CD4-positive, alpha-beta T cell treated with Interleukin-17A for 4 hours (primary cell): ENCODE measurements around the gene TEX2.

ENCODE experiments used
- DNase-seq: peaks from one replicate; pipeline ENCODE4 v3.0.0-alpha.2; 2020; ENCODE audit warnings: mixed read lengths

TEX2 gene

DNA sequence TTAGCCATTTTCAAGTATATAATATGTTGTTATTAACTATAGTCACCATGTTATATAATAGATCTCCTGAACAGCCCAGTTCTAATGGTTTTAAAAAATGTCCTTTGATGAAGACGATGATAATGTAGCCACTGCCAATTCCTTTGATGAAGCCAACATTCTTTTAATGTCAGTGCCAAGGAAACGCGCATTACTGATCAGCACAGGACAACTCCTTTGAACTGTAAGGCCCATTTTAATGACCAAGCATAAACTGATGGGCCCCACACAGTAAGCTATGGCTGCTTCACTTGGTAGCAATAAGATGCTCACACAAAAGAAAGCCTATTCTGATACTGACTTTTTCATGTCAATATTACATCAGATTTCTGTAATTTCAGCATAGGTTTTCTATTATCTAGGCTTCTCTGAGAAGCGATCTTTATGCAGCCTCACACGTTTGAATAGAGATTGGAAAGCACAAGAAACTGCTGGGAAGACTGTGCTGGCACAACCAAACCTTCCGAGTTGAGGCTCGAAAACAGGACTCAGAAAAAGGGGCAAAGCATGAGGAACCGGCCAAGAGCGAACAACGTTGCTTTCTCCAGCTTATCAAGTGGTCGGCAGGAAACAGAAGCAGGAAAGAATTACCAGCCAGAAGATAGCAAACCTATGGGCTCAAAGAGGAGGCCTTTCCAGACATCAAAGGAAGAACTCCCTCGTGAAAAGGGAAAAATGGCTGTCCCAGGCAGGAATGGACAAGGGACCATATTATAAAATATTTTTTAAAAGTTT is 152.5 kb downstream of the TEX2 start:
- DNase-seq: no peak

DNA sequence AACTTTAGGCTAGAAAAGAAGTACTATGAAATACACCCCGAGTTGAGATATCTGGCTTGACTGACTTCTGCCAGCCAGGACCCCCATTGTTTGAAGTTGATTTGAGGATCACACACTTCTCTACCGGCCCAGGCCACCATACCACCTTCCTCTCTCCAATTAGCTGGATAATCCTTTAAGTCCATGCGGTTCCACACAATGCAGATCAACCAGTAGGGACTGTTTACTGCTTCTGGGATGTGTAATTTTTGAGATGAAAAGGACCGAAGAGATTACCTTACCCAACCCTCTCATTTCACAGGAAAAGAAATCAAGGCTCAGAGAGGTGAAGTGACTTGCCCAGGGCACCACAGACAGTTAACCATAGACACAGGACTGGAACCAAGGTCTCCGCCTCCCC is 153.7 kb downstream of the TEX2 start:
- no peak for DNase-seq

DNA sequence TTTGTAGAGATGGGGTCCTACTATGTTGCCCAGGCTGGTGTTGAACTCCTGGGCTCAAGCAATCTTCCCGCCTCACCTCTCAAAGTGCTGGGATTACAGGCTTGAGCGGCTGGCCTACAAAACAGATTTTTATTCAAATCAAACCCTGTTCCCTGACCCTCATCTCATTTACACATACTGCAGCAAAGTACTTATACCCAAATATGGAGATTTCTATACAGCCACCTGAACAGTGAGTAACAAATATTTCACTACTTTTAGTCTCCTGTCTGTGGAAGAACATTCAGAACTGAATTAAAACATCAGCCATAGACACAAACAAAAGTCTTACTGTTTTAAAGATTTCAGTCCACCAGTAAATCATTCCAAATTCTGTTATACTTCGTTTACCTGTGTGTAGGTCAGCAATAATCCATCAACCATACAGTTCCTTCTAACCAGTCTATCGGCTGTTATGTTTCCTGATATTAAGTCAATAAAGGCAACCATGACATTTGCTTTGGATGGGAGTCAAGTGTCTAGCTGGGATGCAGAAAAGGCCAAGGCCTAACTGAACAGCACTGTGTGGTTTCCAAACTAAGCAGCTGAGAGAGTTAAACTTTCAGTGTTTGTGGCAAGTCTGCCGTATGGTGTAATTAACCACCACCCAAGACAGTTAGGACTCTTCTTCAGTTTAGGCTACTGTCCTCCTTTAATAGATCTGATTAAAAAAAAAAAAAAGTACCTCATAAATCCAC is 155.4 kb downstream of the TEX2 start:
- DNase-seq: no peak

DNA sequence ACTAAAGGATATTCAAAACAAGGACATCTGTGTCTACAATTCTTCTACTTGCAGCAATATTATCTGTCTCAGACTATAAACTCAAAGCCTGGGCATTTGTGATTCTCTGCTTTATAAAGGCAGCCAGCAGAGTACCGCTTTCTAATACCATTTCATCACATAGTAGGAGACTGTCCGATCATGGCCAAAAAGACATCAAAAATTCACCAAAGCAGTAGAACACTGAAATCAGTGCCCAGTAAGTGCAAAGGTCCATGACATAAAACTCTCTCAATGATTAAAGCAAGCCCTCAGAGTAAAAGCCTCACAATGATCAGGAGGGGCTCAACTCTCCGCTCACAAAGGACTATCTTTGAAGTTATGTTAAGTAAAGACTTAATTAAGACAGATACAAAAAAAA is 156.1 kb downstream of the TEX2 start:
- no peak for DNase-seq

DNA sequence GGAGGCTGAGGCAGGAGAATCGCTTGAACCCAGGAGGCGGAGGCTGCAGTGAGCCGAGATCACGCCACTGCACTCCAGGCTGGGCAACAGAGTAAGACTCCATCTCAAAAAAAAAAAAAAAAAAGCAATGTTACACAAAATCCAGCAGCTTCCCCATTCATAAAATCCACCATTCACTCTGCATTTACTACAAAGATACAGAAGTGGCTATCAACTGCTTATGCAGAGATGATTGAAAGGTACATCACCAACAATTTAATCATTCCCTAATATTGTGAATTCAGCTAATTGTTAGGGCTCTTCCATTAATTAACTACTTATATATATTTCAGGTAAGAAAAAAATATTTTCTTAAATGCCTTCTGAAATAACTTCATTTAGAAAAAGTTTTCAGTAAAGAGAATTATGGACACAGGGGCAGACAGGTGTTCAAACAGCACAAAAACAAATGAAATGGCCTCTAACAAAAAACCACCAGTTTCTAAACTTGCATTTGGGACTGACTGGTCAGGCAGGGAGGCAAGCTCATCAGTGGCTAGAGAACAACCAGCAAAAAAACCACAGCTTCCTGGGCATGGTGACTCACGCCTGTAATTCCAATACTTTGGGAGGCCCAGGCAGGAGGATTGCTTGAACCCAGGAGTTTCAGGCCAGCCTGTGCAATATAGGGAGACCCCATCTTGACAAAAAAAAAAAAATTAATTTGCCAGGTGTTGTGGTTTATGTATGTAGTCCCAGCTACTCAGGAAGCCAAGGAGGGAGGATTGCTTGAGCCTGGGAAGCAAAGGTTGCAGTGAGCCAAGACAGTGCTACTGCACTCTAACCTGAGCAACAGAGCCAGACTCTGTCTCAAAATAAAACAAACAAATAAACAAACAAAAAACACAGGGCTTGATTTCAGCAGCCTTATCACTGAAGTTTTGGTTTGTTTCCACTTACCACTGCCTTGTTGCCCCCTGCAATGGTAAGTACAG is 159.4 kb downstream of the TEX2 start:
- no peak for DNase-seq

DNA sequence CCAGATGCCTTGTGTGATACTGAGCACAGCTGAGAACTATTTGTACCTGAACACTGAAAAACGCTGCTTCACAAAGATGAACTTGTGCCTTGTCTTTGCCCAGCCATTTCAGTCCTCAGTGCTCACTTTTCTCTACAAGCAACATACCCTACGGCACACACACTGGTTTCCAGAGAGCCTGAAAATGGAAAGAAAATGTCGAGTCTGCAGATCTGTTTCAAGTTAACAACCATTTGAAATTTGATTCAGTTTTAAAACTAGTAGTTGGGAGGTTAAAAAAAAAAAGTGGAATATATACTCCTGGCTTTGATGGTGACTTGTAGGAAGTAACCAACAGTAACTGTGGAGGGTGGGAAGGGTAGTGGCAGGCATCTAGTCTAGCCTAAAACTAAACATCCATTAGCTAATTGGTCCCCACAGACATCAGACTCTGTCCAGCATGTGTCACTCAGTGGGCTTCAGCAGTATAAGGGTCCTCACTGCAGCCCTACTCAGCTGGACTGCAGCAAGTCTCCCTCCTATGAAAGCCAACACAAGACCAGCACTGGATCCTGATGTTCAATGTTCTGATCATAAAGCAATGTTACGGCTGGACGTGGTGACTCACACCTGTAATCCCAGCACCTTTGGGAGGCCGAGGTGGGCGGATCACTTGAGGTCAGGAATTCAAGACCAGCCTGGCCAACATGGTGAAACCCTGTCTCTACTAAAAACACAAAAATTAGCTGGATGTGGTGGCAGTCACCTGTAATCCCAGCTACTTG is 160.3 kb downstream of the TEX2 start:
- no peak for DNase-seq

DNA sequence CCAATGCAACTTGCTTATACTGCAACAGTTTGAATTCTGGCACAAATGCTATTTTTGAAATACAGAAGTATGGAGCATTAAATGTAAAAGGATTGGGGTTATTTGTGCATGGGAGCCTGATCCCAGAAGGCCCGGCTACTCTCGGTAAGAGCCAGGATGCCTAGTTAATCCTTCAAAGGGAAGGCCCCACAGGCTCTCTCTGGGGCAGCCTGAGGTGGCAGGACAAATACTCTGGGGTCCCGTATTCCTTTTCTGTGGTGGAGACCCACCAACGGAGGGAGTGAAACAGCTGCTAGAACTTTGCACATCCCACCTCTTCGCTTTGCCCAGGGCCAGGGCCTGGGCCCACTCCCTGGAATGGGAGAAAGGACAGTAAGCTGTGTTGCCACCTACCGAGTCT is 163.5 kb downstream of the TEX2 start:
- no peak for DNase-seq
